ENCODE results near the gene NFKBIL1. TPM values are rescaled to one million over a fixed set of nuclear protein-coding genes. Genes with fewer than 3 reads are reported as not detected.

NFKBIL1 gene
- total and polyA plus RNA-seq, 10 of the 15 experiments (the other 5 are each of a cell fraction or from before 2014, with no cell fraction given): 0.19 to 15.1 (median 7.0) TPM

GRCh38 chr6:31592396-31592771, 45.0 kb downstream of the NFKBIL1 start:
- Histone ChIP-seq H2AFZ (ENCODE audit: control insufficient read depth, low read depth, low read length) (peak overlapping the region; percentile 91), H3K9ac (ENCODE audit: control insufficient read depth, insufficient read depth, low read length) (peak overlapping the region; percentile 38), H4K20me1 (ENCODE audit: control insufficient read depth, insufficient read depth) (no peaks in the 10 kb centered on the region), H3K79me2 (ENCODE audit: control insufficient read depth, insufficient read depth, low read length) (no peaks in the 10 kb centered on the region), H3K27me3 (replicated peaks in 1 of 2; ENCODE audit: control insufficient read depth in 2 of 2, insufficient read depth in 2 of 2, low read length in 1 of 2) (no peaks in the 10 kb centered on the region), H3K4me1 (ENCODE audit: control insufficient read depth, insufficient read depth, low read length) (peaks cover 28% of the 10 kb centered on the region), H3K36me3 (ENCODE audit: control insufficient read depth in 2 of 2, insufficient read depth in 2 of 2, low read length in 1 of 2) (no peaks in the 10 kb centered on the region), H3K4me3 (no peak overlapping the region), H3K27ac (ENCODE audit: control insufficient read depth, insufficient read depth) (peak overlapping the region; percentile 93), H3K4me2 (ENCODE audit: control insufficient read depth, insufficient read depth) (peak overlapping the region; percentile 91), H3K9me3 (replicated peaks; ENCODE audit: control insufficient read depth, insufficient read depth, low read length) (no peaks in the 10 kb centered on the region)
- peak; percentile 6 for ATAC-seq
- no peak for FAIRE-seq
- intact Hi-C loops (cut with micrococcal nuclease; ENCODE audit: unreplicated experiment): loop anchor here (10.0 kb wide), 1 partner anchor 198 kb away; no protein-coding TSS in a partner anchor
- in situ Hi-C loops (cut with MboI): no loop called here
- ChIA-PET CTCF (interaction anchor here (1.2 to 31.0 kb wide), 4 partner anchors 12 to 99 kb away, joined by 3 to 2098 read pairs (median 397); partner anchors contain the start of genes ATP6V1G2, DDX39B, LST1 and LTA), RAD21 (ENCODE audit: unreplicated experiment) (interaction anchor here (1.0 to 12.5 kb wide), 6 partner anchors 11 to 98 kb away, joined by 3 to 668 read pairs (median 48); partner anchors contain the start of genes ATP6V1G2, DDX39B, LST1 and LTB), SMC1A (ENCODE audit: uncharacterized antibody, unreplicated experiment) (interaction anchor here (1.0 to 45.5 kb wide), 7 partner anchors 10 to 103 kb away, joined by 3 to 1989 read pairs (median 4); partner anchors contain the start of genes AIF1, ATP6V1G2, DDX39B and LST1), POLR2A (interaction anchor here (0.6 to 8.5 kb wide), 16 partner anchors 11 to 1246 kb away, joined by 3 to 282 read pairs (median 4); partner anchors contain the start of genes AIF1, BAG6, CLIC1 and LST1)
- no TSS peak for BruUV-seq (replicated peaks)
- DNase-seq (ENCODE audit: low read depth, low spot score): no peak
- WGBS (ENCODE audit: insufficient coverage, insufficient replicate concordance, low lambda C conversion rate, missing lambda C conversion rate): 26% methylated on average over 7 of the region's 7 CpGs
- TF ChIP-seq PKNOX1 (IDR thresholded peaks at IDR 0.05) (0 out of 2 replicates have a peak, but pooled peaks have one; percentile 5), MLLT1 (IDR thresholded peaks at IDR 0.05) (0 out of 2 replicates have a peak, but pooled peaks have one; percentile 5), MTA3 (IDR thresholded peaks at IDR 0.05; ENCODE audit: borderline replicate concordance, low read length) (0 out of 2 replicates have a peak, but pooled peaks have one; percentile 34), RELB (IDR thresholded peaks at IDR 0.05; ENCODE audit: low read depth) (no peak)
